ENCODE data around the gene MASP1.

DNA sequence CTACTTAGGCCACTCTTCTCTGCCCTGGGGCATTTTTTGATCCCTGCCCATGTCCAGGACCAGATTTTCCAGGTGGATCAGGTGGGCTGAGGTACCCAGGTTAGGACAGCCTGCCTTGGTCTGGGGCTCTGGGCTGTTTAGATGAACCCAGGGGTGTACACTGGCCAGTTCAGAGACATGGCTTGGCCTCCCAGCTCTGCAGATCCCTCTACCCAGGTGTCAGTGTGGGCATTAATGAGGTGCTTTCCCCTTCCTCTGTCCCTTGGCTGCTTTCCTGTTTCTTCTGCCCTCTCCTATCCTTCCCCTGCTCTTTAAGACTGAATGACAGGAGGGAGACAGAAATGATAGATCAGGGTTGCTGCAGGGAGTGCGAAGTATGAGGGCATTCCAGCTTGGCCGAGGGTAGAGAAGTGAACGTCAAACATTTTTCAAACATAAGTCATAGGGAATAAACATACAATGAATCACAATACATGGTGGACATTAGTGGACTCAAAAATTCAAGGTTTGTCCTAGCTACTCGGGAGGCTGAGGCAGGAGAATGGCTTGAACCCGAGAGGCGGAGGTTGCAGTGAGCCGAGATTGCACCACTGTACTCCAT lies 63.8 kb downstream of the MASP1 start:
- no peak for TF ChIP-seq POLR2AphosphoS5 (IDR thresholded peaks at IDR 0.05)
- TF ChIP-seq POLR2A (IDR thresholded peaks at IDR 0.05) = no peak
- TF ChIP-seq, protein P1, sequence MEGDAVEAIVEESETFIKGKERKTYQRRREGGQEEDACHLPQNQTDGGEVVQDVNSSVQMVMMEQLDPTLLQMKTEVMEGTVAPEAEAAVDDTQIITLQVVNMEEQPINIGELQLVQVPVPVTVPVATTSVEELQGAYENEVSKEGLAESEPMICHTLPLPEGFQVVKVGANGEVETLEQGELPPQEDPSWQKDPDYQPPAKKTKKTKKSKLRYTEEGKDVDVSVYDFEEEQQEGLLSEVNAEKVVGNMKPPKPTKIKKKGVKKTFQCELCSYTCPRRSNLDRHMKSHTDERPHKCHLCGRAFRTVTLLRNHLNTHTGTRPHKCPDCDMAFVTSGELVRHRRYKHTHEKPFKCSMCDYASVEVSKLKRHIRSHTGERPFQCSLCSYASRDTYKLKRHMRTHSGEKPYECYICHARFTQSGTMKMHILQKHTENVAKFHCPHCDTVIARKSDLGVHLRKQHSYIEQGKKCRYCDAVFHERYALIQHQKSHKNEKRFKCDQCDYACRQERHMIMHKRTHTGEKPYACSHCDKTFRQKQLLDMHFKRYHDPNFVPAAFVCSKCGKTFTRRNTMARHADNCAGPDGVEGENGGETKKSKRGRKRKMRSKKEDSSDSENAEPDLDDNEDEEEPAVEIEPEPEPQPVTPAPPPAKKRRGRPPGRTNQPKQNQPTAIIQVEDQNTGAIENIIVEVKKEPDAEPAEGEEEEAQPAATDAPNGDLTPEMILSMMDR (IDR thresholded peaks at IDR 0.05) = no peak
- TF ChIP-seq EP300 (IDR thresholded peaks at IDR 0.05) = no peak

All from suprapubic skin (tissue), 4 donors.